GM12872 (cell line): ENCODE measurements around the gene NRXN3.

Experiments
- CTCF ChIP-seq: IDR thresholded peaks from 3 replicates; pipeline ENCODE4 v1.5.1; 2011; ENCODE audit warnings: low read depth, mild to moderate bottlenecking, low read length, moderate library complexity; ENCODE audit not compliant: insufficient read depth

The NRXN3 gene

GRCh38 chr14:79318371-79318770 is 1148.2 kb downstream of the NRXN3 start:
- no peak for TF ChIP-seq CTCF

- no peak for TF ChIP-seq CTCF
These were observed 1150.4 kb downstream of the NRXN3 start for GRCh38 chr14:79320561-79320960.

- no peak for TF ChIP-seq CTCF
These were observed 1150.9 kb downstream of the NRXN3 start for GRCh38 chr14:79321070-79321469.

GRCh38 chr14:79325071-79325470 is 1154.9 kb downstream of the NRXN3 start:
- TF ChIP-seq CTCF: no peak

GRCh38 chr14:79325557-79325956 is 1155.4 kb downstream of the NRXN3 start:
- no peak for TF ChIP-seq CTCF

GRCh38 chr14:79328863-79329262 is 1158.7 kb downstream of the NRXN3 start:
- TF ChIP-seq CTCF: no peak

- TF ChIP-seq CTCF: no peak
These were observed 1161.7 kb downstream of the NRXN3 start for GRCh38 chr14:79331830-79332229.

GRCh38 chr14:79332504-79333197 is 1162.5 kb downstream of the NRXN3 start:
- TF ChIP-seq CTCF: no peak
